CD14-positive monocyte (primary cell): ENCODE data around the gene NEK7. TPM values are rescaled to one million over a fixed set of nuclear protein-coding genes. Genes with fewer than 3 reads are reported as not detected.

Experiments used
- DNase-seq, 3 donors: peaks; one replicate each; pipeline ENCODE4 v3.0.0-alpha.2; 2011 to 2022
- H2AFZ ChIP-seq: 2 replicates; pipeline ENCODE4 v1.6.0; 2012; ENCODE audit warnings: mild to moderate bottlenecking, low read depth, low read length, inconsistent platforms; ENCODE audit not compliant: insufficient read depth, poor library complexity, severe bottlenecking
- H3K27ac ChIP-seq, 2 donors: 1 replicate in 1 of 2; 2 replicates in 1 of 2; pipeline ENCODE4 v1.5.1; 2012 to 2013; ENCODE audit warnings: low read length in 2 of 2, control low read depth in 1 of 2, inconsistent platforms in 1 of 2, low read depth in 1 of 2, mild to moderate bottlenecking in 1 of 2
- H3K27me3 ChIP-seq, 2 donors: one replicate each; pipeline versions ENCODE4 v1.6.0 to v1.6.1; 2011 to 2013; ENCODE audit warnings: low read length in 2 of 2; ENCODE audit not compliant: control insufficient read depth in 2 of 2, insufficient read depth in 2 of 2
- H3K36me3 ChIP-seq, 2 donors: replicated peaks in 1 of 2; 1 replicate in 1 of 2; 2 replicates in 1 of 2; pipeline versions ENCODE4 v1.5.1 to v1.6.1; 2012 to 2013; ENCODE audit warnings: low read length in 2 of 2, control low read depth in 1 of 2, inconsistent platforms in 1 of 2, mild to moderate bottlenecking in 1 of 2; ENCODE audit not compliant: insufficient read depth in 2 of 2, control insufficient read depth in 1 of 2
- H3K4me1 ChIP-seq, 2 donors: 1 replicate in 1 of 2; 2 replicates in 1 of 2; pipeline versions ENCODE4 v1.5.1 to v1.6.1; 2012 to 2013; ENCODE audit warnings: low read length in 2 of 2, control low read depth in 1 of 2, inconsistent platforms in 1 of 2, mild to moderate bottlenecking in 1 of 2, moderate library complexity in 1 of 2; ENCODE audit not compliant: insufficient read depth in 2 of 2, control insufficient read depth in 1 of 2
- H3K4me2 ChIP-seq: replicated peaks from 2 replicates; pipeline ENCODE3; 2012; ENCODE audit warnings: low read length, moderate library complexity, mild to moderate bottlenecking; ENCODE audit not compliant: poor library complexity, severe bottlenecking; ENCODE audit errors: extremely low read depth
- H3K4me3 ChIP-seq, 3 experiments: fragments of 200-600 bp in 1 of 3; sonication (generic) in 1 of 3; replicated peaks in 1 of 3; 1 replicate in 2 of 3; 2 replicates in 1 of 3; pipeline ENCODE4 v1.5.1; 2011 to 2013; ENCODE audit warnings: low read length in 3 of 3, mild to moderate bottlenecking in 3 of 3, control low read depth in 2 of 3, low read depth in 2 of 3, inconsistent platforms in 1 of 3, moderate library complexity in 1 of 3
- H3K79me2 ChIP-seq: 2 replicates; pipeline ENCODE4 v1.6.0; 2012; ENCODE audit warnings: mild to moderate bottlenecking, control low read depth, inconsistent platforms, low read length, moderate library complexity; ENCODE audit not compliant: insufficient read depth
- H3K9ac ChIP-seq: 2 replicates; pipeline ENCODE4 v1.6.0; 2017; ENCODE audit warnings: low read length, mild to moderate bottlenecking; ENCODE audit not compliant: insufficient read depth, poor library complexity, severe bottlenecking
- H3K9me3 ChIP-seq, 2 donors: replicated peaks in 1 of 2; 1 replicate in 1 of 2; 2 replicates in 1 of 2; pipeline versions ENCODE4 v1.5.1 to v1.6.1; 2012 to 2013; ENCODE audit warnings: low read length in 2 of 2, control low read depth in 1 of 2; ENCODE audit not compliant: control insufficient read depth in 1 of 2, insufficient read depth in 1 of 2
- H4K20me1 ChIP-seq: 2 replicates; pipeline ENCODE4 v1.6.0; 2012; ENCODE audit warnings: mild to moderate bottlenecking, low read length, control low read depth, moderate library complexity; ENCODE audit not compliant: insufficient read depth
- H3K27ac Mint-ChIP-seq, 7 donors: one replicate each; pipeline ENCODE4 v1.8.0; 2020; ENCODE audit warnings: mild to moderate bottlenecking in 7 of 7, mixed read lengths in 7 of 7, moderate library complexity in 6 of 7, inconsistent platforms in 2 of 7
- H3K27me3 Mint-ChIP-seq, 3 donors: one replicate each; pipeline ENCODE4 v1.8.0; 2021 to 2022; ENCODE audit warnings: low read depth in 3 of 3, mild to moderate bottlenecking in 3 of 3, mixed read lengths in 3 of 3, moderate library complexity in 3 of 3, inconsistent platforms in 1 of 3
- H3K36me3 Mint-ChIP-seq, 2 donors: one replicate each; pipeline ENCODE4 v1.8.0; 2020; ENCODE audit warnings: mixed read lengths in 2 of 2, inconsistent platforms in 1 of 2, mild to moderate bottlenecking in 1 of 2
- H3K4me1 Mint-ChIP-seq: one replicate; pipeline ENCODE4 v1.8.0; 2020; ENCODE audit warnings: mild to moderate bottlenecking, mixed read lengths
- H3K4me3 Mint-ChIP-seq, 2 donors: one replicate each; pipeline ENCODE4 v1.8.0; 2020; ENCODE audit warnings: mild to moderate bottlenecking in 2 of 2, mixed read lengths in 2 of 2, moderate library complexity in 1 of 2
- H3K9me3 Mint-ChIP-seq, 7 donors: one replicate each; pipeline ENCODE4 v1.8.0; 2020 to 2022; ENCODE audit warnings: mixed read lengths in 7 of 7, mild to moderate bottlenecking in 6 of 7, moderate library complexity in 6 of 7, inconsistent platforms in 2 of 7
- WGBS: methylation state at CpG from one replicate; pipeline ENCODE4 v1.1.5; 2013; ENCODE audit warnings: missing lambda C conversion rate; ENCODE audit not compliant: insufficient coverage; 5-methylcytosine and 5-hydroxymethylcytosine counted together
- intact Hi-C, 2 donors: fragments of 100-400 bp; cut with micrococcal nuclease; formaldehyde crosslinking; loops; one replicate each; pipeline versions ENCODE4 v1.15.0 to v1.15.1; 2023
- polyA plus RNA-seq, 3 donors: library from polyadenylated mRNA; depleted of rRNA in 1 of 3; unstranded in 2 of 3; stranded (reverse) in 1 of 3; fragments of 300-500 nt in 2 of 3; fragments of >200 nt in 1 of 3; fragmentation: Illumina TruSeq in 2 of 3; gene quantifications; 1 replicate in 2 of 3; 2 replicates in 1 of 3; pipeline ENCODE4 v1.2.3, GENCODE V29; 2012 to 2021
- TF ChIP-seq, protein P1 (sequence below): fragments of 200-600 bp; IDR thresholded peaks from one replicate; pipeline ENCODE4 v1.8.0; 2022; ENCODE audit warnings: antibody characterized with exemption, mild to moderate bottlenecking

Gene NEK7
- polyA plus RNA-seq, 3 donors = 16.0 to 50.1 (median 46.5) TPM

DNA sequence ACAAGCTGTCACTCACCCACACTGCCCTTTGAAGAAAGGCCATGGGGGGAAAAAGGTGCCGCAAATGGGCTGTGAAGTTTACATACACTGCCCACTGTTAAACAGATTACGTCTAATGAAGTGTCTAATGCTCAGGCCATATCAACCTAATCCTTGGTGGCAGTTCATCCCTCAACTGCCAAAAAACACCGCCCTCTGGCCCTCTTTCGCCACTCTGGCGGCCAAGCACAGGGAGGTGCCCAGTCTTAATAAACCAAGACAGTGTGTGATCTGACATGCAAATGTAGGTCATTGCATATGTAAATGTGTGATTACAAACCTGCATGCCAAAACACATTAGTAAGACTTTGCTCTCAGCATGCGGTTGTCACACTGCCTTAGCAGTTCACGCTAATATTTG lies 89.5 kb downstream of the NEK7 start:
- Mint-ChIP-seq H3K4me1 (peaks cover 6% of the 10 kb centered on the region), H3K27me3 (no peaks in the 10 kb centered on the region), H3K4me3 (no peak overlapping the region), H3K36me3 (peaks cover 5% of the 10 kb centered on the region in 2 donors), H3K27ac (no peak overlapping the region), H3K9me3 (peaks cover 0 to 3% (median 0%) of the 10 kb centered on the region in 7 donors)
- no peaks in the 10 kb centered on the region for H3K4me1 ChIP-seq
- peaks cover 22% of the 10 kb centered on the region for H3K79me2 ChIP-seq
- no peak overlapping the region for H3K4me2 ChIP-seq
- TF ChIP-seq, protein P1, sequence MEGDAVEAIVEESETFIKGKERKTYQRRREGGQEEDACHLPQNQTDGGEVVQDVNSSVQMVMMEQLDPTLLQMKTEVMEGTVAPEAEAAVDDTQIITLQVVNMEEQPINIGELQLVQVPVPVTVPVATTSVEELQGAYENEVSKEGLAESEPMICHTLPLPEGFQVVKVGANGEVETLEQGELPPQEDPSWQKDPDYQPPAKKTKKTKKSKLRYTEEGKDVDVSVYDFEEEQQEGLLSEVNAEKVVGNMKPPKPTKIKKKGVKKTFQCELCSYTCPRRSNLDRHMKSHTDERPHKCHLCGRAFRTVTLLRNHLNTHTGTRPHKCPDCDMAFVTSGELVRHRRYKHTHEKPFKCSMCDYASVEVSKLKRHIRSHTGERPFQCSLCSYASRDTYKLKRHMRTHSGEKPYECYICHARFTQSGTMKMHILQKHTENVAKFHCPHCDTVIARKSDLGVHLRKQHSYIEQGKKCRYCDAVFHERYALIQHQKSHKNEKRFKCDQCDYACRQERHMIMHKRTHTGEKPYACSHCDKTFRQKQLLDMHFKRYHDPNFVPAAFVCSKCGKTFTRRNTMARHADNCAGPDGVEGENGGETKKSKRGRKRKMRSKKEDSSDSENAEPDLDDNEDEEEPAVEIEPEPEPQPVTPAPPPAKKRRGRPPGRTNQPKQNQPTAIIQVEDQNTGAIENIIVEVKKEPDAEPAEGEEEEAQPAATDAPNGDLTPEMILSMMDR = no peak
- no peak for DNase-seq
- no peak overlapping the region for H3K4me3 ChIP-seq
- 100% methylated on average over 3 of the region's 7 CpGs for WGBS
- no peak overlapping the region for H3K9ac ChIP-seq
- no peaks in the 10 kb centered on the region for H3K9me3 ChIP-seq
- peaks cover 0 to 11% of the 10 kb centered on the region in 2 donors for H3K36me3 ChIP-seq
- intact Hi-C loops = no loop called here
- no peak overlapping the region for H3K27ac ChIP-seq
- no peak overlapping the region for H2AFZ ChIP-seq
- H4K20me1 ChIP-seq = peaks cover 63% of the 10 kb centered on the region
- no peaks in the 10 kb centered on the region for H3K27me3 ChIP-seq

DNA sequence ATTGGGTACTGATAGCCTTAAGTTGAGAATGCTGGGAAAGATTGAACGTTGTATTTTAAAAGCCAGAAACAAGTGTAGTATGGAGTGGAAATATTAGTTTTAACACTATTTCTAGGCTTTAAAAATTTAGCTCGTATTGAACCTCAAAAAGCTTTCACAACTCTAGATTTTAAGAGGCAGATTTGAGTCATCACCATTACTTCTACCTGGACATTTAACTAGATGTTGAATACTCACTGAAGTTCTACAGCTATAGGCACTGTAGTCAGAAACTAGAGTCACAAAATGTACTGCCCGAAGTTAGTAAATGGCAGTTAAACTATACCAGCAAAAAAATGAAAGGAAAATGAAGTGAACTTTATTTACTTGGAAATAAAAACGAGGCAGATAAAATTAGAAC lies 96.5 kb downstream of the NEK7 start:
- Mint-ChIP-seq H3K4me3 (no peak overlapping the region), H3K27me3 (no peaks in the 10 kb centered on the region), H3K36me3 (peaks cover 3 to 7% of the 10 kb centered on the region in 2 donors), H3K27ac (peak overlapping the region in 2 of 7 donors; percentile 69 to 73), H3K4me1 (peaks cover 11% of the 10 kb centered on the region), H3K9me3 (no peaks in the 10 kb centered on the region)
- H3K27ac ChIP-seq = peak overlapping the region in 1 of 2 donors; percentile 47
- peaks cover 6% of the 10 kb centered on the region for H3K79me2 ChIP-seq
- intact Hi-C loops = no loop called here
- no CpG with 5 or more reads among the region's 4 CpGs for WGBS
- no peak overlapping the region for H2AFZ ChIP-seq
- no peak for DNase-seq
- no peaks in the 10 kb centered on the region for H3K27me3 ChIP-seq
- H3K4me1 ChIP-seq = peaks cover 4 to 6% of the 10 kb centered on the region in 2 donors
- H4K20me1 ChIP-seq = peaks cover 46% of the 10 kb centered on the region
- H3K4me3 ChIP-seq = no peak overlapping the region
- H3K4me2 ChIP-seq = no peak overlapping the region
- TF ChIP-seq, protein P1 = no peak
- H3K9ac ChIP-seq = no peak overlapping the region
- no peaks in the 10 kb centered on the region for H3K36me3 ChIP-seq
- no peaks in the 10 kb centered on the region for H3K9me3 ChIP-seq
